ENCODE data around the gene FBLN2.

- TF ChIP-seq RAD21 (IDR thresholded peaks at IDR 0.05; ENCODE audit: low read depth) = no peak
- TF ChIP-seq TAF1 (IDR thresholded peaks at IDR 0.05; ENCODE audit: low read depth) = no peak
- no peak for TF ChIP-seq TEAD4 (IDR thresholded peaks at IDR 0.05)
- TF ChIP-seq CEBPB (IDR thresholded peaks at IDR 0.05) = no peak
- TF ChIP-seq, protein P1, sequence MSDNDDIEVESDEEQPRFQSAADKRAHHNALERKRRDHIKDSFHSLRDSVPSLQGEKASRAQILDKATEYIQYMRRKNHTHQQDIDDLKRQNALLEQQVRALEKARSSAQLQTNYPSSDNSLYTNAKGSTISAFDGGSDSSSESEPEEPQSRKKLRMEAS (IDR thresholded peaks at IDR 0.05) = no peak
These were observed 24.1 kb downstream of the FBLN2 start for GRCh38 chr3:13572926-13573623.
